Activated naive CD4-positive, alpha-beta T cell treated with anti-CD3 and anti-CD28 coated beads, Interleukin-2, amount 50 U/mL, for 24 hours (primary cell): Measurements from ENCODE around the gene DKC1.
"Not testable (repeated sequence)": the region's sequence is repeated elsewhere in the genome, so short reads cannot be mapped to it uniquely, and the experiment has no call there.

Source experiments
- H3K27ac Mint-ChIP-seq: one replicate; pipeline ENCODE4 v1.8.0; 2021; ENCODE audit warnings: mild to moderate bottlenecking, mixed read lengths
- H3K27me3 Mint-ChIP-seq: one replicate; pipeline ENCODE4 v1.8.0; 2021; ENCODE audit warnings: mixed read lengths
- H3K36me3 Mint-ChIP-seq: one replicate; pipeline ENCODE4 v1.8.0; 2021; ENCODE audit warnings: mixed read lengths
- H3K4me1 Mint-ChIP-seq: one replicate; pipeline ENCODE4 v1.8.0; 2021; ENCODE audit warnings: mixed read lengths
- H3K4me3 Mint-ChIP-seq: one replicate; pipeline ENCODE4 v1.8.0; 2021; ENCODE audit warnings: mild to moderate bottlenecking, mixed read lengths
- H3K9me3 Mint-ChIP-seq: one replicate; pipeline ENCODE4 v1.8.0; 2021; ENCODE audit warnings: mixed read lengths

The DKC1 gene

GRCh38 chrX:154819771-154820341 lies 57.2 kb downstream of the DKC1 start:
- no peaks in the 10 kb centered on the region for H3K27me3 Mint-ChIP-seq
- H3K36me3 Mint-ChIP-seq, result no peaks in the 10 kb centered on the region
- H3K9me3 Mint-ChIP-seq, result no peaks in the 10 kb centered on the region
- no peak overlapping the region for H3K27ac Mint-ChIP-seq
- no peaks in the 10 kb centered on the region for H3K4me1 Mint-ChIP-seq
- H3K4me3 Mint-ChIP-seq, result no peak overlapping the region

GRCh38 chrX:154821523-154821922 lies 58.9 kb downstream of the DKC1 start:
- H3K36me3 Mint-ChIP-seq, result no peaks in the 10 kb centered on the region
- no peak overlapping the region for H3K4me3 Mint-ChIP-seq
- H3K4me1 Mint-ChIP-seq, result no peaks in the 10 kb centered on the region
- H3K27ac Mint-ChIP-seq, result no peak overlapping the region
- no peaks in the 10 kb centered on the region for H3K9me3 Mint-ChIP-seq
- no peaks in the 10 kb centered on the region for H3K27me3 Mint-ChIP-seq

- Mint-ChIP-seq H3K27me3 (no peaks in the 10 kb centered on the region), H3K4me1 (no peaks in the 10 kb centered on the region)
Measured at GRCh38 chrX:154822029-154822428, 59.4 kb downstream of the DKC1 start.

GRCh38 chrX:154824638-154825037 lies 62.0 kb downstream of the DKC1 start:
- Mint-ChIP-seq H3K9me3 (no peaks in the 10 kb centered on the region), H3K4me1 (peaks cover 14% of the 10 kb centered on the region), H3K4me3 (no peak overlapping the region), H3K27ac (no peak overlapping the region), H3K36me3 (no peaks in the 10 kb centered on the region), H3K27me3 (no peaks in the 10 kb centered on the region)

More at GRCh38 chrX:154822029-154822428, 59.4 kb downstream of the DKC1 start:
- H3K4me3 Mint-ChIP-seq, result no peak overlapping the region
- H3K9me3 Mint-ChIP-seq, result no peaks in the 10 kb centered on the region
- no peak overlapping the region for H3K27ac Mint-ChIP-seq
- no peaks in the 10 kb centered on the region for H3K36me3 Mint-ChIP-seq

GRCh38 chrX:154825586-154825985 lies 62.9 kb downstream of the DKC1 start:
- peaks cover 14% of the 10 kb centered on the region for H3K4me1 Mint-ChIP-seq
- not testable (repeated sequence) for H3K9me3 Mint-ChIP-seq, H3K27me3 Mint-ChIP-seq, H3K36me3 Mint-ChIP-seq, H3K27ac Mint-ChIP-seq, H3K4me3 Mint-ChIP-seq
